PC-3 (cell line): ENCODE data around the gene TAF5L. TPM values are rescaled to one million over a fixed set of nuclear protein-coding genes. Genes with fewer than 3 reads are reported as not detected.

Source experiments
- ATAC-seq: fragments of 200-7000 bp; cut with Tn5 transposase; 2 replicates; pipeline ENCODE4 v1.9.1; 2020; ENCODE audit warnings: mild to moderate bottlenecking, moderate library complexity
- BruUV-seq: library from RNA; stranded (reverse); fragments of 400-500 nt; replicated peaks from 2 replicates; lab custom pipeline; 2021; lab: Mats Ljungman, UMichigan
- CTCF ChIA-PET: fragments of 300-600 bp; sonication (Branson Sonifier 250); formaldehyde crosslinking; loops from one replicate; lab custom pipeline; 2022; ENCODE audit warnings: antibody characterized with exemption; lab: Charles Lee
- POLR2A ChIA-PET: fragments of 300-600 bp; sonication (Branson Sonifier 250); formaldehyde crosslinking; loops from one replicate; lab custom pipeline; 2022; ENCODE audit warnings: antibody characterized with exemption; ENCODE audit not compliant: unreplicated experiment; lab: Charles Lee
- DNase-seq: peaks from one replicate; pipeline ENCODE4 v3.0.0-alpha.2; 2015
- H2AFZ ChIP-seq: fragments of 300-600 bp; sonication (generic); 2 replicates; pipeline ENCODE4 v1.6.0; 2016; ENCODE audit warnings: antibody characterized with exemption, low read length
- H3F3A ChIP-seq: fragments of 300-600 bp; sonication (generic); one replicate; pipeline ENCODE4 v1.6.0; 2017; ENCODE audit warnings: antibody characterized with exemption, low read length, control low read depth, mild to moderate bottlenecking; ENCODE audit not compliant: unreplicated experiment
- H3K27ac ChIP-seq: fragments of 300-600 bp; sonication (generic); 2 replicates; pipeline ENCODE4 v1.5.1; 2016; ENCODE audit warnings: mild to moderate bottlenecking, low read length
- H3K27me3 ChIP-seq: fragments of 300-600 bp; sonication (generic); 2 replicates; pipeline ENCODE4 v1.6.1; 2016; ENCODE audit warnings: low read length, mixed read lengths
- H3K36me3 ChIP-seq: fragments of 300-600 bp; sonication (generic); 2 replicates; pipeline ENCODE4 v1.6.1; 2016; ENCODE audit warnings: low read depth, mixed run types, low read length, mixed read lengths
- H3K4me1 ChIP-seq: fragments of 300-600 bp; sonication (generic); 2 replicates; pipeline ENCODE4 v1.5.1; 2016; ENCODE audit warnings: low read length; ENCODE audit not compliant: insufficient read depth
- H3K4me2 ChIP-seq: fragments of 300-600 bp; sonication (generic); 2 replicates; pipeline ENCODE4 v1.6.0; 2016; ENCODE audit warnings: low read length
- H3K4me3 ChIP-seq: fragments of 300-600 bp; sonication (generic); 2 replicates; pipeline ENCODE4 v1.5.1; 2016; ENCODE audit warnings: mild to moderate bottlenecking, low read length, mixed read lengths
- H3K79me2 ChIP-seq: fragments of 300-600 bp; sonication (generic); 2 replicates; pipeline ENCODE4 v1.6.1; 2017; ENCODE audit warnings: low read length, mixed read lengths
- H3K9ac ChIP-seq: fragments of 300-600 bp; sonication (generic); 2 replicates; pipeline ENCODE4 v1.6.0; 2016; ENCODE audit warnings: mild to moderate bottlenecking, low read length
- H3K9me2 ChIP-seq: fragments of 300-600 bp; sonication (generic); replicated peaks from 2 replicates; pipeline ENCODE4 v1.6.1; 2016; ENCODE audit warnings: mixed run types, low read length, mixed read lengths
- H3K9me3 ChIP-seq: fragments of 300-600 bp; sonication (generic); 2 replicates; pipeline ENCODE4 v1.6.1; 2016; ENCODE audit warnings: low read length, mixed read lengths
- H4K20me1 ChIP-seq: fragments of 300-600 bp; sonication (generic); 2 replicates; pipeline ENCODE4 v1.6.1; 2016; ENCODE audit warnings: low read length, mixed read lengths
- EZH2 ChIP-seq: fragments of 300-600 bp; sonication (generic); IDR thresholded peaks from one replicate; pipeline ENCODE4 v1.6.1; 2017; ENCODE audit warnings: antibody characterized with exemption, mild to moderate bottlenecking, low read length; ENCODE audit not compliant: unreplicated experiment
- EZH2phosphoT487 ChIP-seq: fragments of 300-600 bp; sonication (generic); IDR thresholded peaks from 2 replicates; pipeline ENCODE4 v1.6.1; 2018; ENCODE audit warnings: mild to moderate bottlenecking, antibody characterized with exemption, low read length, borderline replicate concordance
- intact Hi-C: fragments of 100-400 bp; cut with micrococcal nuclease; formaldehyde crosslinking; loops from 2 replicates; pipeline ENCODE4 v1.9.0; 2023
- total RNA-seq: library from RNA; depleted of rRNA; stranded (reverse); fragments of >200 nt; gene quantifications from 2 replicates; pipeline ENCODE4 v1.2.3, GENCODE V29; 2014; rRNA removed
- TF ChIP-seq, protein P1 (sequence below): fragments of 300-600 bp; sonication (generic); conservative IDR thresholded peaks from 2 replicates; pipeline ENCODE4 v1.5.1; 2017; ENCODE audit warnings: antibody characterized with exemption, low read depth, mild to moderate bottlenecking, low read length

Gene TAF5L
- total RNA-seq, 1 experiment from 2014 or later: 24.2 TPM

DNA sequence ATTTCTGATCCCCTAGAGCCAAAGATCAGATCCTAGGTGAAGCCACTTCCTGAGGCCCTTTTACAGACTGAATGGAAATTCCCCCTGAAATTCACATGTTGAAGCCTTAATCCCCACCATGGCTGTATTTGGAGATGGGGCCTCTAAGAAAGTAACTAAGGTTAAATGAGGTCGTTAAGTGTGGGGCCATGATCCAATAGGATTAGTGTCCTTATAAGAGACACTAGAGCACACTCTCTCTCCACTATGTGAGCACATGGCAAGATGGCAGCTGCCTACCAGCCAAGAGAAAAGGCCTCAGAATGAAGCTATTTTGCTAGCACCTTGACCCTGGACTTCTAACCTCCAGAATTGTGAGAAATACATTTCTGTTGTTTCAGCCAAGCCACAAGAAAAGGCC, 81.3 kb downstream of the TAF5L start:
- no peaks in the 10 kb centered on the region for H3K9me3 ChIP-seq
- peaks cover 4% of the 10 kb centered on the region; the same call in 1 of the 2 replicates for H3K79me2 ChIP-seq
- H3K9me2 ChIP-seq: no peaks in the 10 kb centered on the region
- intact Hi-C loops: no loop called here
- no peak overlapping the region for H3K4me3 ChIP-seq
- H4K20me1 ChIP-seq: no peaks in the 10 kb centered on the region
- H3K4me1 ChIP-seq: no peaks in the 10 kb centered on the region
- ATAC-seq (no peak), DNase-seq (no peak)
- H3K9ac ChIP-seq: no peak overlapping the region
- no TSS peak for BruUV-seq
- H3K4me2 ChIP-seq: no peak overlapping the region
- ChIA-PET CTCF (no interaction called here), POLR2A (no interaction called here)
- no peaks in the 10 kb centered on the region for H3K27me3 ChIP-seq
- no peak overlapping the region for H2AFZ ChIP-seq
- H3K27ac ChIP-seq: no peak overlapping the region
- peaks cover 45% of the 10 kb centered on the region for H3K36me3 ChIP-seq
- no peaks in the 10 kb centered on the region for H3F3A ChIP-seq
- no peak for TF ChIP-seq EZH2
- TF ChIP-seq, protein P1, sequence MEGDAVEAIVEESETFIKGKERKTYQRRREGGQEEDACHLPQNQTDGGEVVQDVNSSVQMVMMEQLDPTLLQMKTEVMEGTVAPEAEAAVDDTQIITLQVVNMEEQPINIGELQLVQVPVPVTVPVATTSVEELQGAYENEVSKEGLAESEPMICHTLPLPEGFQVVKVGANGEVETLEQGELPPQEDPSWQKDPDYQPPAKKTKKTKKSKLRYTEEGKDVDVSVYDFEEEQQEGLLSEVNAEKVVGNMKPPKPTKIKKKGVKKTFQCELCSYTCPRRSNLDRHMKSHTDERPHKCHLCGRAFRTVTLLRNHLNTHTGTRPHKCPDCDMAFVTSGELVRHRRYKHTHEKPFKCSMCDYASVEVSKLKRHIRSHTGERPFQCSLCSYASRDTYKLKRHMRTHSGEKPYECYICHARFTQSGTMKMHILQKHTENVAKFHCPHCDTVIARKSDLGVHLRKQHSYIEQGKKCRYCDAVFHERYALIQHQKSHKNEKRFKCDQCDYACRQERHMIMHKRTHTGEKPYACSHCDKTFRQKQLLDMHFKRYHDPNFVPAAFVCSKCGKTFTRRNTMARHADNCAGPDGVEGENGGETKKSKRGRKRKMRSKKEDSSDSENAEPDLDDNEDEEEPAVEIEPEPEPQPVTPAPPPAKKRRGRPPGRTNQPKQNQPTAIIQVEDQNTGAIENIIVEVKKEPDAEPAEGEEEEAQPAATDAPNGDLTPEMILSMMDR: no peak
- no peak for TF ChIP-seq EZH2phosphoT487

Other genes with a start within 250 kb of the TAF5L start
- gene ACTA1, start 192.0 kb downstream of the TAF5L start, total RNA-seq: 0.80 TPM in 1 of 2 replicates, not detected in the other
- 63.6 and 66.5 TPM in 2 replicates for gene NUP133, start 117.8 kb downstream of the TAF5L start, total RNA-seq
- 27.4 and 30.4 TPM in 2 replicates for gene ABCB10, start 67.4 kb downstream of the TAF5L start, total RNA-seq
- 24.0 and 26.2 TPM in 2 replicates for gene URB2, start 125 bp upstream of the TAF5L start, total RNA-seq